Tibial artery (tissue), 4 donors: ENCODE data around the gene MCM5.

ENCODE experiments used
- DNase-seq, 2 donors: peaks; one replicate each; pipeline ENCODE4 v3.0.0-alpha.2; 2019
- H3K27ac ChIP-seq, 2 donors: fragments of 200-600 bp; sonication (generic) in 1 of 2; 1 replicate in 1 of 2; 2 replicates in 1 of 2; pipeline ENCODE4 v1.5.1; 2018 to 2019; ENCODE audit warnings: mild to moderate bottlenecking in 1 of 2
- H3K27me3 ChIP-seq, 2 donors: fragments of 200-600 bp; sonication (generic) in 1 of 2; one replicate each; pipeline versions ENCODE4 v1.5.1 to v1.6.0; 2016 to 2019
- H3K36me3 ChIP-seq, 3 donors: fragments of 200-600 bp; sonication (generic) in 2 of 3; one replicate each; pipeline ENCODE4 v1.5.1; 2016 to 2019; ENCODE audit warnings: mild to moderate bottlenecking in 2 of 3
- H3K4me1 ChIP-seq, 4 donors: fragments of 200-600 bp; sonication (generic) in 2 of 4; 1 replicate in 3 of 4; 2 replicates in 1 of 4; pipeline ENCODE4 v1.5.1; 2016 to 2019
- H3K4me3 ChIP-seq, 2 donors: fragments of 200-600 bp; sonication (generic) in 1 of 2; 1 replicate in 1 of 2; 2 replicates in 1 of 2; pipeline ENCODE4 v1.5.1; 2018 to 2019; ENCODE audit warnings: mild to moderate bottlenecking in 2 of 2
- H3K9me3 ChIP-seq, 3 donors: fragments of 200-600 bp; sonication (generic) in 1 of 3; one replicate each; pipeline ENCODE4 v1.5.1; 2016 to 2019
- CTCF ChIP-seq, 2 experiments: fragments of 200-600 bp in 1 of 2; fragments of 450-650 bp in 1 of 2; IDR thresholded peaks; one replicate each; pipeline ENCODE4 v1.5.1; 2017 to 2019; ENCODE audit warnings: antibody characterized with exemption in 2 of 2, mild to moderate bottlenecking in 1 of 2, moderate library complexity in 1 of 2
- intact Hi-C: fragments of 100-400 bp; cut with DNase I; formaldehyde crosslinking; loops from one replicate; pipeline ENCODE4 v1.15.0; 2023; ENCODE audit warnings: low total_unique reads

MCM5 gene

GRCh38 chr22:35409783-35410662 is 10.1 kb downstream of the MCM5 start:
- no peak overlapping the region for H3K4me3 ChIP-seq
- DNase-seq, result no peak
- H3K27ac ChIP-seq, result no peak overlapping the region
- no peak for TF ChIP-seq CTCF (IDR thresholded peaks at IDR 0.05)
- H3K9me3 ChIP-seq, result no peaks in the 10 kb centered on the region
- no peaks in the 10 kb centered on the region for H3K4me1 ChIP-seq
- intact Hi-C loops, result loop anchor here (10.0 kb wide), 1 partner anchor 65 kb away; no protein-coding TSS in a partner anchor
- H3K36me3 ChIP-seq, result peaks cover 56 to 100% (median 90%) of the 10 kb centered on the region in 3 donors
- H3K27me3 ChIP-seq, result no peaks in the 10 kb centered on the region

- no peak for TF ChIP-seq CTCF (IDR thresholded peaks at IDR 0.05)
- DNase-seq, result no peak
- Histone ChIP-seq H3K9me3 (no peaks in the 10 kb centered on the region), H3K36me3 (peaks cover 62 to 100% (median 90%) of the 10 kb centered on the region in 3 donors), H3K4me1 (no peaks in the 10 kb centered on the region), H3K4me3 (no peak overlapping the region), H3K27ac (no peak overlapping the region), H3K27me3 (no peaks in the 10 kb centered on the region)
- intact Hi-C loops, result loop anchor here (10.0 kb wide), 1 partner anchor 66 kb away; no protein-coding TSS in a partner anchor
These were observed 10.7 kb downstream of the MCM5 start for GRCh38 chr22:35410663-35411034.

GRCh38 chr22:35411102-35411501 is 11.2 kb downstream of the MCM5 start:
- intact Hi-C loops, result loop anchor here (10.0 kb wide), 1 partner anchor 66 kb away; no protein-coding TSS in a partner anchor
- Histone ChIP-seq H3K27me3 (no peaks in the 10 kb centered on the region), H3K4me1 (no peaks in the 10 kb centered on the region), H3K27ac (no peak overlapping the region), H3K9me3 (no peaks in the 10 kb centered on the region), H3K4me3 (no peak overlapping the region), H3K36me3 (peaks cover 66 to 100% (median 94%) of the 10 kb centered on the region in 3 donors)
- TF ChIP-seq CTCF (IDR thresholded peaks at IDR 0.05), result no peak
- DNase-seq, result no peak

GRCh38 chr22:35413624-35414023 is 13.7 kb downstream of the MCM5 start:
- Histone ChIP-seq H3K36me3 (peaks cover 53 to 100% (median 94%) of the 10 kb centered on the region in 3 donors), H3K9me3 (no peaks in the 10 kb centered on the region), H3K27me3 (no peaks in the 10 kb centered on the region), H3K27ac (no peak overlapping the region), H3K4me1 (no peaks in the 10 kb centered on the region), H3K4me3 (no peak overlapping the region)
- DNase-seq, result no peak
- no peak for TF ChIP-seq CTCF (IDR thresholded peaks at IDR 0.05)
- intact Hi-C loops, result loop anchor here (10.0 kb wide), 1 partner anchor 69 kb away; no protein-coding TSS in a partner anchor

GRCh38 chr22:35417606-35418005 is 17.7 kb downstream of the MCM5 start:
- DNase-seq, result no peak
- TF ChIP-seq CTCF (IDR thresholded peaks at IDR 0.05), result no peak
- Histone ChIP-seq H3K4me1 (no peaks in the 10 kb centered on the region), H3K27me3 (no peaks in the 10 kb centered on the region), H3K27ac (no peak overlapping the region), H3K36me3 (peaks cover 50 to 100% (median 95%) of the 10 kb centered on the region in 3 donors), H3K9me3 (no peaks in the 10 kb centered on the region), H3K4me3 (no peak overlapping the region)
- intact Hi-C loops, result loop anchor here (10.0 kb wide), 1 partner anchor 73 kb away; no protein-coding TSS in a partner anchor
